Embryonic facial prominence (tissue), 1 donor: Measurements from ENCODE around the gene PPP1R14B.
"Not testable (repeated sequence)": the region's sequence is repeated elsewhere in the genome, so short reads cannot be mapped to it uniquely, and the experiment has no call there.

Experiments
- DNase-seq: peaks from one replicate; pipeline ENCODE4 v3.0.0-alpha.2; 2016; ENCODE audit errors: extremely low spot score

Gene PPP1R14B

DNA sequence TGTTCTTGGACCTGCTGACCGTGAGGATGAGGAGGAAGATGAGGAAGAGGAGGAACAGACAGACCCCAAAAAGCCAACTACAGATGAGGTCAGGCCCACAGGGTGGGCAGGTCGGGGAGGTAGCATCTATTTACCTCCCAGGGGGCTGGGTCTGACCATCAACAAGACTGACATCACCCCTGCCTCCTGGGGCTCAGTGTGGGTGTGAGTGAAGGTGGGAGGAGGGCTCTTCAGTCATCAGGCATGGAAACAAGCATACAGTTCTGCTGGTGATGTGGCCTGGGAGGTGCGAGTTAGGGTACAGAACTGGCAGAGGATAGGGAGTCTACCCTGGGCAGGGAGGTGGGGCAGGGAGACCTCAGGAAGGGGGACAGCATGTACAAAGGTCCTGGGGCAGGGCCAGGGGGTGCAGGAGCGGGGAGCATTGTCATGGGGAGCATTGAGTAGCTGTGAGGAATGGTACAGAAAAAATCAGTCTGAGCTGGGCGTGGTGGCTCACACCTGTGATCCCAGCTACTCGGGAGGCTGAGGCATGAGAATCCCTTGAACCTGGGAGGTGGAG is 13.5 kb upstream of the PPP1R14B start:
- DNase-seq, result no peak

DNA sequence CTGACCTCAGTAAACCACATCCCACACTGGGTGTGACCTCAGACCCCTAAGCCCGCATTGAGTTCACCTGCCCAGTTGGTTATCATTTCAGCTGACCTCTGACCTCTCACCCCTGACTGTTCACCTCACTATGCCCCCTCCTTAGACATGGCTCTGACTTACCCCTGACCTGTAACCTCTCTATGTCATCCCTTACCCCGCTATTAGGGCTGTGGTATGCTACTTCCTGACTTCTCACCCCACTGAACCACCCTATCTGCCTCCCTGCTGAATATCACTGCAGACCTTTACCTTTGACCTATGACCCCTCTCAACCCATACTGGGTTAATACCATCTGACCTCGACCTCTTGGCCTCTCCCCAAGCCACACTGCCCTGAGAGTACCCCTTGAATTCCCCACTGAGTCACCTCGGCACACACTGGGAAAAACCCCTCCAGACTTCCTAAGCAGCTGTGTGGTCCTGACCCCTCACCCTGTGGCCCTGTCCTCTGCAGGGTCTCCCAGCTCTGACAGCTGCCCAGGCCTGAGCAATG is 12.9 kb upstream of the PPP1R14B start:
- no peak for DNase-seq

DNA sequence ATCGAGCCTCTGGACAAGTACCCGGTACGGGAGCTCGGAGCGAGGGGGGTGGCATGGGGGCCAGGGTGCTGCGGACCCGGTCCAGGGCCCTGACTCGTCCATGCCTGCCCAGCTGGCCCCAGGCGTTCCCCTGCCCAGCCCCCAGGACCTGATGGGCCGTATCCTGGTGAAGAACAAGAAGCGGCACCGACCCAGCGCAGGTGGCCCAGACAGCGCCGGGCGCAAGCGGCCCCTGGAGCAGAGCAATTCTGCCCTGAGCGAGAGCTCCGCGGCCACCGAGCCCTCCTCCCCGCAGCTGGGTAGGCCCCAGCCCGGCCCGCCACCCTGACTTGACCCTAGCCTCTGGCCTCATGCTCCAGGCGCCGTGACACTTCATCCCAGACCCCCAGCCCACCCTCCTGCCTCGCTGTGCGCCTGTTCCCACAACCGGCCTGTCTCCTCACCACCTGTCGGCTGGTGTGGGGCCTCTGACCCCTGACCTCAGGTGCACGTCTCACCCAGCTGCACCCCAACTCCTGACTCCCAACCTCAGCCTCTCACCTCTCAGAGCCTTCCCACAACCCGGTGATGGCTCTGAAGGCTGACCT is 12.3 kb upstream of the PPP1R14B start:
- no peak for DNase-seq

- DNase-seq, result no peak
Measured at GRCh38 chr11:64258356-64258755, 11.6 kb upstream of the PPP1R14B start.

DNA sequence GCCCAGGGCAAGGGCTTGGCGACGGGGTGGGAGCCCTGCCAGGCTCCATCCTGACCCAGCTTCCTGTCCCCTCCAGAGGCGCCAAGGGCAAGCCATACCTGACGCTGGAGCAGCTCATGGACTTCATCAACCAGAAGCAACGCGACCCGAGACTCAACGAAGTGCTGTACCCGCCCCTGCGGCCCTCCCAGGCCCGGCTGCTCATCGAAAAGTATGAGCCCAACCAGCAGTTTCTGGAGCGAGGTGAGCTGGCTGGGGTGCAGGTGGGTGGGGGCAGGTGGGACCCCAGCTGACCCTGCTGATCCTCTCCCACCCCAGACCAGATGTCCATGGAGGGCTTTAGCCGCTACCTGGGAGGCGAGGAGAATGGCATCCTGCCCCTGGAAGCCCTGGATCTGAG is 9.6 kb upstream of the PPP1R14B start:
- no peak for DNase-seq

DNA sequence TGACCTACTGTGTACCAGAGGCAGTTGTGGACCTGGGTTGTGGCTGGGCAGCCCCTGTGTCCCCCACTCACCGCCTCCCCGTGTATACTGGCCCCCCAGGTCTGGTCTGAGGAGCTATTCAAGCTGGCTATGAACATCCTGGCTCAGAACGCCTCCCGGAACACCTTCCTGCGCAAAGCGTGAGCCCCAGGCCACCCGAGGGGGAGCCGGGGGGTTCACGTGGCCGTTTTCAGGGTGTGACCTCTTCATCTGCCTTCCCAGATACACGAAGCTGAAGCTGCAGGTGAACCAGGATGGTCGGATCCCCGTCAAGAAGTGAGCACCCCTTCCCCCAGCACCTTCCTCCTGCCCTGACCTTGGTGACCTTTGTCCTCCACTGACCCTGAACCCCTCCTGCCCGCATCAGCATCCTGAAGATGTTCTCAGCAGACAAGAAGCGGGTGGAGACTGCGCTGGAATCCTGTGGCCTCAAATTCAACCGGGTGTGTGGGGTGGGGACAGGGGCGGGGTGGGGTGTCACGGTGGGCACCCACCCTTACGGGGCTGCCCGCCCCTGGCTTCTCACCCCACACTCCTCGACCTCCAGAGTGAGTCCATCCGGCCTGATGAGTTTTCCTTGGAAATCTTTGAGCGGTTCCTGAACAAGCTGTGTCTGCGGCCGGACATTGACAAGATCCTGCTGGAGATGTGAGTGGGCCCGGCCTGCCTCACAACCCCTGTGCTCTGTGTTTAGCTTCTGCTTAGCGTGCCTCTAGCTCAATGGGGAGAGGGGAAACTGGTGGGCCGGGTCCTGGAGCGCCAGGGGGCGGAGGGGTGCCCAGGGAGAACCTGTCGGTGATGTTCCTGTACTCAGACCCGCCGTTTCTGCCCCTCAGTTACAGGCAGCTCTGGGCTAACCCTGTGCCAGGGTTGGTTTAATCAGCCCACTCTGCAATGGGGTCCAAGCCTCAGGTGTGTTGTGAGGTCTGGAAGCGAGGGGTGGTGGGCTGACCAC is 8.7 kb upstream of the PPP1R14B start:
- DNase-seq, result no peak

DNA sequence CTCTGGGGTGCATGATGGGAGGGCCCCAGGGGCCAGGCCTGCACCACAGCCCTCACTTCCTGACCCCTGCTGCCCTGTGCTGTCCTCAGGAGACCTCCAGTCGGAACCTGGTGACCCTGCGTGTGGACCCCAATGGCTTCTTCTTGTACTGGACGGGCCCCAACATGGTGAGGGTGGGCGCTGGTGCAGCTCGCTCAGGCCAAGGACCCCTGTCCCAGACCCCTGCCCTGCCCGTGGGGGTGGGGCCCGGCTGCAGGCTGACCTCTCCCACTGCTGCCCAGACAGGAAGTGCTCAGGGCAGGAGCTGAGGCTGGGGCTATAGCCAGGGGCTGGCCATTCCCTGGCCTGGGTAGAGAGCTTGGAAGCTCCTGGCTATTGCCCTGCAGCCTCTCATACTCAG is 7.6 kb upstream of the PPP1R14B start:
- no peak for DNase-seq

- DNase-seq, result no peak
Measured at GRCh38 chr11:64253481-64253880, 6.7 kb upstream of the PPP1R14B start.

- no peak for DNase-seq
Measured at GRCh38 chr11:64253043-64253442, 6.3 kb upstream of the PPP1R14B start.

DNA sequence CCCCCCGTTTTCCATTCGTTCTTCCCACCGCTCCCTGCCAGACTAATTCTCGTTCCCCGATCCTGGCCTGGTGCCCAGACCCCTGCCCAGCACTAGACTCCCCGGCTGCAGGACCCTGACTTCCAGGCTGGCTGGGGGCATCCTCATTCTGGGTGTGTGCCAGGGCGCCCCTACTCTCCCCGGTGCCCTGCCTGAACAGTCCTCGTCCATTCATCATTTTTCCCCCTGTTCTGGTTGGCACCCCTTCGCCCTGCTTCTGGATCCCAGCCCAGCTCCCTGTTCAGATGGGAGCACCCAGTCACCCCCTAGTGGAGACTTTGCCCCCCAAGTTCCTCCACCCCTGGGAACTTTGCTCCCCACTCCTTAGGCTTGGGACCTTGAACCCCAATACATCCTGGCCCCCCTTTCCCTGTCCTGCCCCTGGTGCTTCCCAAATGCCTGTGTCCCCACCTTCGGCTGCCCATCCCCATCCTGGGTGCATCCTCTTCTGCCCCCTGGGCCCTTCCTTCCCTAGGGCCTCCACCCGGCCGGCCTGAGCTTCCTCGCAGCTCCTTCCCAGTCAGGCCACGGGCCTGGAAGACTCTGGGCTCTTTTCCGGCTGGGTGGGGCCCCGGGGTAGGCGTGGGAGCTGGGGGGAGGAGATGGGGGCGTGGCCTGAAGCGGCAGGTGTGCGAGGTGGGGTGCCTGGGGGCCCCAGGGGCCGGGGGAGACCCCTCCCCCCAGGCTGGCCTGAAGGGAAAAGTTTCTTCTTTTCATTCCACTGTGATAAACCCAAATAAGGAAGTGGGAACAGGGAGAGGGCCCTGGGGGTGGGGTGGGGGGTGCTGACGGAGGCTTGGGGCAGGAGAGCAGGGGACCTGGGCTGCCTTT is 5.5 kb upstream of the PPP1R14B start:
- no peak for DNase-seq

DNA sequence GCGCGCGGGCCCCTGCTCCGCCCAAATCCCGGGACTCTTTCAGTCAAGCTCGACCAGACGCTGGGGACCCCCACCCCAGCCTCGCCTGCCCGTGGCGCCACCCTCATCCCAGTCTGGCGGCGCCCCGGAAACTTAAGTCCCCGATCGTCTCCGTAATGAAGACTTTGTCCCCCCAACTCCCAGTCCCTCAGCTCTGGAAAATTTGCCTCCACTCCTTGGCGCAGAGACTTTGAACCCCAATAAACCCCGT is 4.9 kb upstream of the PPP1R14B start:
- DNase-seq, result no peak

DNA sequence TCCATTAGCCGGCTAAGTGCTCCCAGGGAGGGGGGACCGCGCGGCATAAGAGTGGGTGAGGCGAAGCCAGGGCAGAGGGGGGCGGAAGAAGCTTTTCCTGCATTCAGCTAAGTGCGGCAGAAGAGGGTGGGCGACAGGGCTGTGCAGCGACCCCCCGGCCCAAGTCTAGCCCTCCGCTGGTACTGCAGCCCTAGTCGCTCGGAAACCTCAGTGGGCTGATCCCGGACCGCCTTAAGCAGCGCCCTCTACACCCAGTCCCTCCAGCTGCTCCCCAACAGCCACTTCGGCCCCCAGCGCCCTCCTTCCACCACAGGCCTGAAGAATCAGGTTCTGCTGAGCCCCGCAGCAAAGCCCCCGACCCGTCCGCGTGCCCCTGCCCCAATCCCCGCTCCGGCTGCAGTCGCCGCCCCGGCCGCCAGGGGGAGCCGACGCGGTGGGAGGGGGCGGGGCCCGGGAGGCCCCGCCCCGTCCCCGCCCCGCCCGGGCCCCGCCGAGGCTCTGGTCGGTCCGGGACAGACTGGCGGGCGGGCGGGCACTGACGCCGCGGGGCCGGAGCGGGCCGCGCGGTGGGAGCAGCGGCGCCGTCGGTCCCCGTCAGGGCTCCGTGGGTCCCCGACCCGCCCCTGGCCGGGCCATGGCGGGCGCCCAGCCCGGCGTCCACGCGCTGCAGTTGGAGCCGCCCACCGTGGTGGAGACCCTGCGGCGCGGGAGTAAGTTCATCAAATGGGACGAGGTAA is 4.4 kb upstream of the PPP1R14B start, which contains the start of gene PLCB3:
PLCB3 (plus strand) TSS at position 515 of the 737 bp plus-strand sequence; CDS start at position 635, 120 bp downstream.
- DNase-seq, result no peak

DNA sequence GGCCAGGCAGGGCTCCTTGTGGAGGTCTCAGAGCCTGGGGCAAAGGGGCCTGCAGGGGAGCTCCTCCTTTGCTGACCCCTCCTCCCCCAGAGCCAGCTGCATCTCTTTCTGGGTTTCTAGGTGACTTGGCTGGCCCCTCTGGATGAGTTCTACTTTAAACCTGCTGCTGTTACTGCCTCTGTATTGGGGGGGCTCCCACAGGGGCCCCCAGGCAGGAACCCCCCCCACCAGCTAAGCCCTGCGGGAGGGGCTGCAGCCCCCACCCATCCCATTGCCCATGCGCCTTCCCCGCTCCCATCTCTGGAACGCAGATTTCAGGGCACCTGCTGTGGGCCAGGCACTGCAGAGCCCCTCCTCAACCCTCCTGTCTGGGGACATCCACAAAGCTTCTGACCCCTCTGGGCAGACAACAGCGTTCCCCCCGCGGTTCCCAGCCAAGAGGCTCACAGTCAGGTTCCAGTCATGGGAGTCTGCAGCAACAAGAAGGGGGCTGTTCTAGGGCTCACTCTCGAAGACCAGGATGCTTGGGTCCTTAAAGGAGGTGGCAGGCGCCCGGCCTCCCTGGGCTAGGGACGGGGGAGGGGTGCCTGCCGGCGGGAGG is 3.8 kb upstream of the PPP1R14B start:
- DNase-seq, result no peak

DNA sequence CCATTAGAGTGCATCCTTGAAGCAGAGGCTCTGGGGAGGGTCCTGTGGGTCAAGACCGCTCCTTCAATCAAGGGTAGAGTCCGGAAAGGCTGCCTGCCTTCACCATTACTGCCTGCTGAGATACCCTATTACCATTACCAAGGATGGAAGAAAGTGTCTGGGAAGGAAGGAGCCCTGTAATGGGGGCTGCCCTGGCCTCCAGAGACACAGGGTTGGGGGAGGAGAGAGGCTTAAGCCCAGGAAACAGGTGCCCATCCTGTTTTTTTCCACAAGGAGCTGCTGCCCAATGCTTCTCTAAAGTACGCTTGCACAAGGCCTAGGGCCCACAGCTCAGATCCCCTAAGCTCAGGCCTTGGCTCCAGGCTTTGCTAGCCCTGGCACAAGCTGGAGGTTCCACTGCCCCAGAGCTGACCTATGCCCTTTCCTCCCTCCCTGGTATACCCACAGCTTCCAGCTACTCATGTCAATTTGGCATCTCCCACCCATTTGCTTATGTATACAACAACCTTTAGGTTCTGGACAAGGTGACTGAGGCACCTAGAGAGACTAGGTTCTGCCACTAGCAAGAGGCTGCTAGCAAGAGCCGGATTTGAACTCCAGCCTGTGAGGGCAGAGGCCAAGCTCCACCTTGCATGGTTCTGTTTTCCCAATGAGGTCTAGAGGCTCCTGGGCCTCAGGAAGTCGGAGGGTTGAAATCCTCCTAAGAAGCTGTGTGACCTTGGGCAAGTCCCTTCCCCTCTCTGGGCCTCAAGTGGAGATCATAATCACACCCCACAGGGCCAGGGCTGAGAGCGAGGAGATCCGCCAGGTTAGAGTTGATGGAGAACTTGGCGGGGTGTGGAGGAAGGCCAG is 3.0 kb upstream of the PPP1R14B start:
- no peak for DNase-seq

DNA sequence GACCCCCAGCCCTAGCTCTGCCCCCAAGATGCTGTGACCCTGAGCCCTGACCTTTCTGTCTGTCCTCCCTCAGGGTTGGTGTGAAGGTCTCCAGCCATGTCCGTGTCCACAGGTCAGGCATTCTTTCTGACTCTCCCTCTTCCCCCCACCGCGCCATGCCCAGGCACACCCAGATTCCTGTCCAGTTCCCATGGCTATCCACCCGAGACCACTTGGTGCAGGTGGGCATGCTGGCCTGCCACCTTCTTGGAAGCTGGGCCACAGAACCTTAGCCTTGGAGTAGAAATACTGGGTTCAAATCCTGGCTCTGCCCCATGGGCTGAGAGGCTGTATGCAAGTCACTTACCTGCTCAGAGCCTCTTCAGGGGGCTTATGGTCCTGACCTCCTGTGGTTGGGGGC is 2.3 kb upstream of the PPP1R14B start:
- no peak for DNase-seq

GRCh38 chr11:64248578-64248977 is 1.8 kb upstream of the PPP1R14B start:
- no peak for DNase-seq

GRCh38 chr11:64247729-64248531 is 1.2 kb upstream of the PPP1R14B start:
- DNase-seq, result no peak

GRCh38 chr11:64246621-64246870 is 197 bp downstream of the PPP1R14B start:
- DNase-seq, result not testable (repeated sequence)
